ENCODE results near the gene NAP1L3. TPM values are rescaled to one million over a fixed set of nuclear protein-coding genes. Genes with fewer than 3 reads are reported as not detected.

Gene NAP1L3
- polyA plus RNA-seq, 1 donor (not counting 4 experiments of a cell fraction or from before 2014, with no cell fraction given) = 0.55 TPM

DNA sequence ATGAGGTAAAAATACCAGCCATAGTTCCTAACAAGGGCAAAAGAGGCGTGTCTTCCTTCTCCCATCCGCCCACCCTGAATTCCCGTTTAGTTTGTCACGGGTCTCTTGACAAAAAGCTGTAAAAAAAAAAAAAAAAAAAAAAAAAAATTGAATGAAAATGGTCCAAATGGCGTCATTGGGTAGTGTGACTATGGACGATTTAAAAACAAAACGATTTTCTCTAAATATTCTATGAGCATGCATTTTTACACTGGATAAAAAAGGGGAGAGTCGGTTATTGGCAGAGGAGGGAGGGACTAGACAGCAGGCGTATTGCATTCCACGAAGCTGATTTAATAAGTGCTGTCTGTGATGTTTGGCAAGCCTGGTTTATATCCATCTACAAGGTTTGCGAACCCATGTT lies 492 bp upstream of the NAP1L3 start, which contains the start of gene FAM133A:
TSS of gene FAM133A (plus strand) at position 338 of the 403 bp plus-strand sequence. CDS start 35,214 bp downstream, outside the sequence.
- peak within 1 kb of the TSS; percentile 66 for H3K4me2 ChIP-seq (ENCODE audit: control insufficient read depth, extremely low read depth, insufficient read depth, low read depth, low read length)
- H3K4me3 ChIP-seq (ENCODE audit: control insufficient read depth in 2 of 3, extremely low read depth in 1 of 3, insufficient read depth in 2 of 3, low read depth in 1 of 3, low read length in 3 of 3) = peak within 1 kb of the TSS; percentile 50 to 65 (median 62)
- dilution Hi-C loops (cut with MboI; ENCODE audit: extremely low pct_ligation_motif_present, low sequenced_read_pairs) = no loop called here
- peak within 1 kb of the TSS; percentile 15 for H3K9ac ChIP-seq (ENCODE audit: control insufficient read depth, extremely low read depth, insufficient read depth, low read length)
- DNase-seq (ENCODE audit: low read depth, low spot score) = no peak
- TF ChIP-seq, protein P1, sequence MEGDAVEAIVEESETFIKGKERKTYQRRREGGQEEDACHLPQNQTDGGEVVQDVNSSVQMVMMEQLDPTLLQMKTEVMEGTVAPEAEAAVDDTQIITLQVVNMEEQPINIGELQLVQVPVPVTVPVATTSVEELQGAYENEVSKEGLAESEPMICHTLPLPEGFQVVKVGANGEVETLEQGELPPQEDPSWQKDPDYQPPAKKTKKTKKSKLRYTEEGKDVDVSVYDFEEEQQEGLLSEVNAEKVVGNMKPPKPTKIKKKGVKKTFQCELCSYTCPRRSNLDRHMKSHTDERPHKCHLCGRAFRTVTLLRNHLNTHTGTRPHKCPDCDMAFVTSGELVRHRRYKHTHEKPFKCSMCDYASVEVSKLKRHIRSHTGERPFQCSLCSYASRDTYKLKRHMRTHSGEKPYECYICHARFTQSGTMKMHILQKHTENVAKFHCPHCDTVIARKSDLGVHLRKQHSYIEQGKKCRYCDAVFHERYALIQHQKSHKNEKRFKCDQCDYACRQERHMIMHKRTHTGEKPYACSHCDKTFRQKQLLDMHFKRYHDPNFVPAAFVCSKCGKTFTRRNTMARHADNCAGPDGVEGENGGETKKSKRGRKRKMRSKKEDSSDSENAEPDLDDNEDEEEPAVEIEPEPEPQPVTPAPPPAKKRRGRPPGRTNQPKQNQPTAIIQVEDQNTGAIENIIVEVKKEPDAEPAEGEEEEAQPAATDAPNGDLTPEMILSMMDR (optimal IDR thresholded peaks at IDR 0.05 in 1 of 3, IDR thresholded peaks at IDR 0.05 in 1 of 3, conservative IDR thresholded peaks at IDR 0.05 in 1 of 3; ENCODE audit: extremely low read depth in 1 of 3, insufficient read depth in 2 of 3, low read length in 3 of 3) = no peak
- no peak for TF ChIP-seq EZH2 (IDR thresholded peaks at IDR 0.05; ENCODE audit: low read length)
- FAIRE-seq = no peak
- H3K27ac ChIP-seq (ENCODE audit: control insufficient read depth, insufficient read depth, low read length) = no peak within 1 kb of the TSS
- no peaks in the 10 kb centered on the region for H3K36me3 ChIP-seq (ENCODE audit: control insufficient read depth in 2 of 2, extremely low read depth in 1 of 2, insufficient read depth in 2 of 2, low read length in 2 of 2)
- H3K9me1 ChIP-seq (ENCODE audit: control insufficient read depth, extremely low read depth, insufficient read depth, low read length) = no peaks in the 10 kb centered on the region
- H3K4me1 ChIP-seq (ENCODE audit: control insufficient read depth, extremely low read depth, insufficient read depth, low read length) = peaks cover 2% of the 10 kb centered on the region
- H3K9me3 ChIP-seq (ENCODE audit: control insufficient read depth, low read depth, low read length) = no peaks in the 10 kb centered on the region
- no peaks in the 10 kb centered on the region for H4K20me1 ChIP-seq (ENCODE audit: control insufficient read depth, extremely low read depth, insufficient read depth, low read length)
- H3K79me2 ChIP-seq (ENCODE audit: control insufficient read depth, insufficient read depth, low read length) = no peaks in the 10 kb centered on the region
- peak within 1 kb of the TSS; percentile 94 for H2AFZ ChIP-seq (ENCODE audit: control insufficient read depth, low read length)
- peaks cover 12% of the 10 kb centered on the region for H3K27me3 ChIP-seq (ENCODE audit: control insufficient read depth, extremely low read depth, insufficient read depth, low read length)

DNA sequence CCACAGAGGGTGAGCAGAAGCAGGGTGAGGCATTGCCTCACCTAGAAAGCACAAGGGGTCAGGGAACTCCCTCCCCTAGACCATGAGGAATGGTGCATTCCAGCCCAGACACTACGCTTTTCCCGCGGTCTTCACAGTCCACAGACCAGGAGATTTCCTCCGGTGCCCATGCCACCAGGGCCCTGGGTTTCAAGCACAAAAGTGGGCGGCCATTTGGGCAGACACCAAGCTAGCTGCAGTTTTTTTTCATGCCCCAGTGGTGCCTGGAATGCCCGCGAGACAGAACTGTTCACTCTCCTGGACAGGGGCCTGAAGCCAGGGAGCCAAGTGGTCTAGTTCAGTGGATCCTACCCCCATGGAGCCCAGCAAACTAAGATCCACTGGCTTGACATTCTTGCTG lies 12.8 kb downstream of the NAP1L3 start:
- Histone ChIP-seq H3K4me1 (ENCODE audit: control insufficient read depth, extremely low read depth, insufficient read depth, low read length) (no peaks in the 10 kb centered on the region), H3K79me2 (ENCODE audit: control insufficient read depth, insufficient read depth, low read length) (no peaks in the 10 kb centered on the region), H2AFZ (ENCODE audit: control insufficient read depth, low read length) (no peak overlapping the region), H3K36me3 (ENCODE audit: control insufficient read depth in 2 of 2, extremely low read depth in 1 of 2, insufficient read depth in 2 of 2, low read length in 2 of 2) (no peaks in the 10 kb centered on the region), H3K9ac (ENCODE audit: control insufficient read depth, extremely low read depth, insufficient read depth, low read length) (no peak overlapping the region), H3K4me2 (ENCODE audit: control insufficient read depth, extremely low read depth, insufficient read depth, low read depth, low read length) (no peak overlapping the region), H3K9me3 (ENCODE audit: control insufficient read depth, low read depth, low read length) (no peaks in the 10 kb centered on the region), H3K27ac (ENCODE audit: control insufficient read depth, insufficient read depth, low read length) (no peak overlapping the region), H3K9me1 (ENCODE audit: control insufficient read depth, extremely low read depth, insufficient read depth, low read length) (no peaks in the 10 kb centered on the region), H3K27me3 (ENCODE audit: control insufficient read depth, extremely low read depth, insufficient read depth, low read length) (no peaks in the 10 kb centered on the region), H3K4me3 (ENCODE audit: control insufficient read depth in 2 of 3, extremely low read depth in 1 of 3, insufficient read depth in 2 of 3, low read depth in 1 of 3, low read length in 3 of 3) (no peak overlapping the region), H4K20me1 (ENCODE audit: control insufficient read depth, extremely low read depth, insufficient read depth, low read length) (no peaks in the 10 kb centered on the region)
- dilution Hi-C loops (cut with MboI; ENCODE audit: extremely low pct_ligation_motif_present, low sequenced_read_pairs) = no loop called here
- no peak for FAIRE-seq
- TF ChIP-seq EZH2 (IDR thresholded peaks at IDR 0.05; ENCODE audit: low read length) = no peak
- TF ChIP-seq, protein P1 (optimal IDR thresholded peaks at IDR 0.05 in 1 of 3, IDR thresholded peaks at IDR 0.05 in 1 of 3, conservative IDR thresholded peaks at IDR 0.05 in 1 of 3; ENCODE audit: extremely low read depth in 1 of 3, insufficient read depth in 2 of 3, low read length in 3 of 3) = no peak
- no peak for DNase-seq (ENCODE audit: low read depth, low spot score)

Data from keratinocyte (primary cell).